ENCODE measurements around the gene CREB5.
"Not testable (repeated sequence)": the region's sequence is repeated elsewhere in the genome, so short reads cannot be mapped to it uniquely, and the experiment has no call there.

The CREB5 gene

DNA sequence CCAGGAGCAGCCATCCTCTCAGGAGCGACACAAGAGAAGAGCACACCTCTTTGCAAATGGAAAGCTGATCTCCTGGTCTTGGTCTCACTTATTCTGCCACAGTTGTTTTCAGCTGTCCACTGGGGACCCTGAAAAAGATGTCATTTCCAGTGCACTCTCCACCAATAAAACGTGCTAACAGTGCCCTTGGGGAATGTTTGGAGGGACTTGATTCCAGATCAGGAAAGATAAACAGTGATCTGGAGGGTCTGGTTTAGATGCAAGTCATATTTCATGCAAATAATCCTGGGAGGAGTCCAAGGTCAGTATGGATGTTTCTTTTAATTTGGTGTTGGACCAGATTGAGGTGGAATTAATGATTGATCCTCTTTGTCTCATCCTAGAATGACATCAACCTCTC, 185.0 kb downstream of the CREB5 start:
- no peaks in the 10 kb centered on the region for H3K4me1 ChIP-seq (ENCODE audit: low read depth, poor library complexity, severe bottlenecking)
- H3K27me3 ChIP-seq (ENCODE audit: insufficient read depth, low read depth) = no peaks in the 10 kb centered on the region
- no peak overlapping the region for H3K9ac ChIP-seq
- H3K4me3 ChIP-seq (IDR thresholded peaks at IDR 0.05; ENCODE audit: insufficient read depth, low read depth, low read length) = no peak overlapping the region
- H3K4me2 ChIP-seq = no peak overlapping the region
- TF ChIP-seq, protein P1, sequence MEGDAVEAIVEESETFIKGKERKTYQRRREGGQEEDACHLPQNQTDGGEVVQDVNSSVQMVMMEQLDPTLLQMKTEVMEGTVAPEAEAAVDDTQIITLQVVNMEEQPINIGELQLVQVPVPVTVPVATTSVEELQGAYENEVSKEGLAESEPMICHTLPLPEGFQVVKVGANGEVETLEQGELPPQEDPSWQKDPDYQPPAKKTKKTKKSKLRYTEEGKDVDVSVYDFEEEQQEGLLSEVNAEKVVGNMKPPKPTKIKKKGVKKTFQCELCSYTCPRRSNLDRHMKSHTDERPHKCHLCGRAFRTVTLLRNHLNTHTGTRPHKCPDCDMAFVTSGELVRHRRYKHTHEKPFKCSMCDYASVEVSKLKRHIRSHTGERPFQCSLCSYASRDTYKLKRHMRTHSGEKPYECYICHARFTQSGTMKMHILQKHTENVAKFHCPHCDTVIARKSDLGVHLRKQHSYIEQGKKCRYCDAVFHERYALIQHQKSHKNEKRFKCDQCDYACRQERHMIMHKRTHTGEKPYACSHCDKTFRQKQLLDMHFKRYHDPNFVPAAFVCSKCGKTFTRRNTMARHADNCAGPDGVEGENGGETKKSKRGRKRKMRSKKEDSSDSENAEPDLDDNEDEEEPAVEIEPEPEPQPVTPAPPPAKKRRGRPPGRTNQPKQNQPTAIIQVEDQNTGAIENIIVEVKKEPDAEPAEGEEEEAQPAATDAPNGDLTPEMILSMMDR (conservative IDR thresholded peaks at IDR 0.05; ENCODE audit: low read depth, low read length) = no peak
- no peaks in the 10 kb centered on the region for H3K36me3 ChIP-seq (ENCODE audit: insufficient read depth)
- H3K27ac ChIP-seq = no peak overlapping the region
- no peaks in the 10 kb centered on the region for H4K20me1 ChIP-seq (ENCODE audit: insufficient read depth)
- no peak overlapping the region for H2AFZ ChIP-seq (ENCODE audit: low read depth)
- no peaks in the 10 kb centered on the region for H3K79me2 ChIP-seq (ENCODE audit: insufficient read depth, low read depth)

DNA sequence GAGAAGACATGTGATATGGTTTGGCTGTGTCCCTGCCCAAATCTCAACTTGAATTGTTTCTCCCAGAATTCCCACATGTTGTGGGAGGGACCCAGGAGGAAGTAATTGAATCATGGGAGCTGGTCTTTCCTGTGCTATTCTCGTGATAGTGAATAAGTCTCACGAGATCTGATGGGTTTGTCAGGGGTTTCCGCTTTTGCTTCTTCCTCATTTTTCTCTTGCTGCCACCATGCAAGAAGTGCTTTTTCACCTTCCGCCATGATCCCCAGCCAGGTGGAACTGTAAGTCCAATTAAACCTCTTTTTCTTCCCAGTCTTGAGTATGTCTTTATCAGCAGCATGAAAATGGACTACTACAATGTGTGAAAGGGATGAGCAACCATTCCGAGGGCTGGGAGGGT, 185.7 kb downstream of the CREB5 start:
- H3K4me3 ChIP-seq (IDR thresholded peaks at IDR 0.05; ENCODE audit: insufficient read depth, low read depth, low read length); H3K4me2 ChIP-seq; H3K36me3 ChIP-seq (ENCODE audit: insufficient read depth): not testable (repeated sequence)

DNA sequence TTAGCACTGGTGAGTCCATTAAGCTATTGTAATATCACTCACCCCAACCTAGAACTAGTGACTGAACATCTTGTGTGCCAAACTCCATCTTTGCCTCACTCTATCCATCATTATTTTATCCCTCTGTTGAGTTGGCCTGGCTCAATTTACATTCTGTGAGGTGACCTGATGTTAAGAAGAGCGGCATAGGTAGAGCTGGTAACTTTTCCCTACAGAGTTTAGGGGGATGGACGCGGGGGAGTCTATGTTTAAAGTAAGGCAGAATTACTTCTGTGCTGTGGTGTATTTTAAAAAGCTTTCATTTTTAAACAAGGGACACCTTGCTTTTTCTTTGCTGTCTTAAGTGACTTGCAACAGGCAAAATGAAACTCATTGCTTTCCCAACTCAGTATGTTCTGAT, 186.3 kb downstream of the CREB5 start:
- H2AFZ ChIP-seq (ENCODE audit: low read depth) = no peak overlapping the region
- TF ChIP-seq, protein P1 (conservative IDR thresholded peaks at IDR 0.05; ENCODE audit: low read depth, low read length) = no peak
- H3K9ac ChIP-seq = no peak overlapping the region
- H3K27ac ChIP-seq = no peak overlapping the region
- no peaks in the 10 kb centered on the region for H3K27me3 ChIP-seq (ENCODE audit: insufficient read depth, low read depth)
- H3K36me3 ChIP-seq (ENCODE audit: insufficient read depth) = no peaks in the 10 kb centered on the region
- H4K20me1 ChIP-seq (ENCODE audit: insufficient read depth) = no peaks in the 10 kb centered on the region
- no peak overlapping the region for H3K4me2 ChIP-seq
- H3K79me2 ChIP-seq (ENCODE audit: insufficient read depth, low read depth) = no peaks in the 10 kb centered on the region
- no peak overlapping the region for H3K4me3 ChIP-seq (IDR thresholded peaks at IDR 0.05; ENCODE audit: insufficient read depth, low read depth, low read length)
- H3K4me1 ChIP-seq (ENCODE audit: low read depth, poor library complexity, severe bottlenecking) = no peaks in the 10 kb centered on the region

More for the DNA sequence above, 185.7 kb downstream of the CREB5 start:
- H3K9ac ChIP-seq; H3K4me1 ChIP-seq (ENCODE audit: low read depth, poor library complexity, severe bottlenecking); H3K79me2 ChIP-seq (ENCODE audit: insufficient read depth, low read depth); H3K27ac ChIP-seq; H2AFZ ChIP-seq (ENCODE audit: low read depth); H3K27me3 ChIP-seq (ENCODE audit: insufficient read depth, low read depth); H4K20me1 ChIP-seq (ENCODE audit: insufficient read depth): not testable (repeated sequence)

DNA sequence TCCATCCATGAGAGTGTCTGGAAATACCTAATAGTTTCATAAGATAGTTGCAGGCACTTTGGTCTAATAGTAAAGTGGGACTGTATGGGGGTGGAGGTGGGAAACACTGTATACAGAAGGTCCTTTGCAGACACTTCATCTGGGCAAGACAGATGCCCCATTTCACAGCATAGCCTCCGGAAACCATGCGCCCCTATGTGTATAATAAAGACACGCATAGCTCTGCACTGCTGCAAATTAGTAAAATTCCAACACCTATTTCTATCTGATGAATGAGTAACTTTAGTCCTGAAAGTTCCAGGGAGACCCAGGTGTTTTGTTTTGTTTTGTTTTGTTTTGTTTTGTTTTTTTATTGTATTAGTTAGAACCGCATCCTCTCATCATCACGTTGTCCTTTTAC, 187.1 kb downstream of the CREB5 start:
- Histone ChIP-seq H4K20me1 (ENCODE audit: insufficient read depth) (no peaks in the 10 kb centered on the region), H3K27me3 (ENCODE audit: insufficient read depth, low read depth) (no peaks in the 10 kb centered on the region), H3K4me2 (no peak overlapping the region), H3K9ac (no peak overlapping the region), H3K36me3 (ENCODE audit: insufficient read depth) (no peaks in the 10 kb centered on the region), H3K4me1 (ENCODE audit: low read depth, poor library complexity, severe bottlenecking) (no peaks in the 10 kb centered on the region), H3K27ac (no peak overlapping the region), H3K4me3 (IDR thresholded peaks at IDR 0.05; ENCODE audit: insufficient read depth, low read depth, low read length) (no peak overlapping the region), H2AFZ (ENCODE audit: low read depth) (no peak overlapping the region), H3K79me2 (ENCODE audit: insufficient read depth, low read depth) (no peaks in the 10 kb centered on the region)
- TF ChIP-seq, protein P1 (conservative IDR thresholded peaks at IDR 0.05; ENCODE audit: low read depth, low read length) = no peak

- no peak overlapping the region for H3K27ac ChIP-seq
- H3K4me3 ChIP-seq (IDR thresholded peaks at IDR 0.05; ENCODE audit: insufficient read depth, low read depth, low read length) = no peak overlapping the region
- no peak overlapping the region for H3K4me2 ChIP-seq
- TF ChIP-seq, protein P1 (conservative IDR thresholded peaks at IDR 0.05; ENCODE audit: low read depth, low read length) = no peak
- H3K36me3 ChIP-seq (ENCODE audit: insufficient read depth) = no peaks in the 10 kb centered on the region
- H3K27me3 ChIP-seq (ENCODE audit: insufficient read depth, low read depth) = no peaks in the 10 kb centered on the region
- no peaks in the 10 kb centered on the region for H3K79me2 ChIP-seq (ENCODE audit: insufficient read depth, low read depth)
- H4K20me1 ChIP-seq (ENCODE audit: insufficient read depth) = no peaks in the 10 kb centered on the region
- no peak overlapping the region for H2AFZ ChIP-seq (ENCODE audit: low read depth)
- no peak overlapping the region for H3K9ac ChIP-seq
- no peaks in the 10 kb centered on the region for H3K4me1 ChIP-seq (ENCODE audit: low read depth, poor library complexity, severe bottlenecking)
These were observed 190.0 kb downstream of the CREB5 start for GRCh38 chr7:28602282-28602681.
